GM13976 (cell line): Measurements from ENCODE around the gene OSBPL3.

ENCODE experiments used
- DNase-seq: peaks from one replicate; pipeline ENCODE4 v3.0.0; 2012; ENCODE audit warnings: low spot score
- in situ Hi-C: fragments of 300-500 bp; cut with MboI; formaldehyde crosslinking; loops from one replicate; pipeline ENCODE4 v1.12.0; 2022; ENCODE audit warnings: low sequenced_read_pairs, mixed read lengths, inconsistent platforms; ENCODE audit not compliant: unreplicated experiment
- TF ChIP-seq, protein P1 (sequence below): IDR thresholded peaks from 2 replicates; pipeline ENCODE4 v1.5.1; 2012; ENCODE audit warnings: borderline replicate concordance, mild to moderate bottlenecking; ENCODE audit not compliant: insufficient read depth; ENCODE audit errors: extremely low read depth, missing control alignments, control extremely low read depth

OSBPL3 gene, protein sequence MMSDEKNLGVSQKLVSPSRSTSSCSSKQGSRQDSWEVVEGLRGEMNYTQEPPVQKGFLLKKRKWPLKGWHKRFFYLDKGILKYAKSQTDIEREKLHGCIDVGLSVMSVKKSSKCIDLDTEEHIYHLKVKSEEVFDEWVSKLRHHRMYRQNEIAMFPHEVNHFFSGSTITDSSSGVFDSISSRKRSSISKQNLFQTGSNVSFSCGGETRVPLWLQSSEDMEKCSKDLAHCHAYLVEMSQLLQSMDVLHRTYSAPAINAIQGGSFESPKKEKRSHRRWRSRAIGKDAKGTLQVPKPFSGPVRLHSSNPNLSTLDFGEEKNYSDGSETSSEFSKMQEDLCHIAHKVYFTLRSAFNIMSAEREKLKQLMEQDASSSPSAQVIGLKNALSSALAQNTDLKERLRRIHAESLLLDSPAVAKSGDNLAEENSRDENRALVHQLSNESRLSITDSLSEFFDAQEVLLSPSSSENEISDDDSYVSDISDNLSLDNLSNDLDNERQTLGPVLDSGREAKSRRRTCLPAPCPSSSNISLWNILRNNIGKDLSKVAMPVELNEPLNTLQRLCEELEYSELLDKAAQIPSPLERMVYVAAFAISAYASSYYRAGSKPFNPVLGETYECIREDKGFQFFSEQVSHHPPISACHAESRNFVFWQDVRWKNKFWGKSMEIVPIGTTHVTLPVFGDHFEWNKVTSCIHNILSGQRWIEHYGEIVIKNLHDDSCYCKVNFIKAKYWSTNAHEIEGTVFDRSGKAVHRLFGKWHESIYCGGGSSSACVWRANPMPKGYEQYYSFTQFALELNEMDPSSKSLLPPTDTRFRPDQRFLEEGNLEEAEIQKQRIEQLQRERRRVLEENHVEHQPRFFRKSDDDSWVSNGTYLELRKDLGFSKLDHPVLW

DNA sequence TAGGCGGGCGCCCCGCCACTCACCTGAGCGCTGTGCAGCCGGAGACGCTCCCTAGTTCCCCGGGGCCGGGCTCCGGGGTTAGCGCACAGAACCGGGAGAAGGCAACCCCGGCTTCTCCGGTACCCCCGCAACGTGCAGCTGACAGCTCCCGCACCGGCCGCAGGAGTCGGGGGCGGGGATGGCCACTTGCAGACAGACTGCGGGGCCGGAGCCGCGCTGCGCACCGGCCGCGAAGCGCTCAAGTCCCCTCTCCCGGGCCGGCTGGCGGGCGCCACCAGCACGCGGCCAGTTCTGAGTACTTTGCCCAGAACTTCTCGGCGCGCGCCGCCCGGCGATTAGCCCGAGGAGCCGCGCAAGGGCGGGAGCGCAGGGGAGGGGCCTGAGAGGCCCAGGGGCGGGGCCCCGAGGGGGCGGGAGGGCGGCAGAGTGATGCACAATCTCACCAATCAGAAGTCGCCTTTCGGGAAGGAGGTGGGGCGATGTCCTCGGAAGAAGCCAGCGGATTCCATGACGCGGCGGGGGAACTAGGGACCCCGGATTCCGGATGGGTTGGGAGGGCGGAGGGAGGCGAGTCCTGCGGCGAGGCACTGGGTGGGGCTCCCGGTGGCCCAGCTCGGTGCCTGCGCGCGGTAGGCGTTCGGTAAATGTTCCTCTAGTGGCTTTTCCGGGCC is at the start of gene OSBPL3:
Gene OSBPL3 (minus strand): TSS at position 316 of the 671 bp plus-strand sequence. CDS start 87,706 bp downstream, outside the sequence.
- peak; percentile 96 for DNase-seq
- in situ Hi-C loops, result loop anchor here (10.0 kb wide), 2 partner anchors 85 to 155 kb away; no protein-coding TSS in a partner anchor
- TF ChIP-seq, protein P1, sequence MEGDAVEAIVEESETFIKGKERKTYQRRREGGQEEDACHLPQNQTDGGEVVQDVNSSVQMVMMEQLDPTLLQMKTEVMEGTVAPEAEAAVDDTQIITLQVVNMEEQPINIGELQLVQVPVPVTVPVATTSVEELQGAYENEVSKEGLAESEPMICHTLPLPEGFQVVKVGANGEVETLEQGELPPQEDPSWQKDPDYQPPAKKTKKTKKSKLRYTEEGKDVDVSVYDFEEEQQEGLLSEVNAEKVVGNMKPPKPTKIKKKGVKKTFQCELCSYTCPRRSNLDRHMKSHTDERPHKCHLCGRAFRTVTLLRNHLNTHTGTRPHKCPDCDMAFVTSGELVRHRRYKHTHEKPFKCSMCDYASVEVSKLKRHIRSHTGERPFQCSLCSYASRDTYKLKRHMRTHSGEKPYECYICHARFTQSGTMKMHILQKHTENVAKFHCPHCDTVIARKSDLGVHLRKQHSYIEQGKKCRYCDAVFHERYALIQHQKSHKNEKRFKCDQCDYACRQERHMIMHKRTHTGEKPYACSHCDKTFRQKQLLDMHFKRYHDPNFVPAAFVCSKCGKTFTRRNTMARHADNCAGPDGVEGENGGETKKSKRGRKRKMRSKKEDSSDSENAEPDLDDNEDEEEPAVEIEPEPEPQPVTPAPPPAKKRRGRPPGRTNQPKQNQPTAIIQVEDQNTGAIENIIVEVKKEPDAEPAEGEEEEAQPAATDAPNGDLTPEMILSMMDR, result peak; percentile 40

DNA sequence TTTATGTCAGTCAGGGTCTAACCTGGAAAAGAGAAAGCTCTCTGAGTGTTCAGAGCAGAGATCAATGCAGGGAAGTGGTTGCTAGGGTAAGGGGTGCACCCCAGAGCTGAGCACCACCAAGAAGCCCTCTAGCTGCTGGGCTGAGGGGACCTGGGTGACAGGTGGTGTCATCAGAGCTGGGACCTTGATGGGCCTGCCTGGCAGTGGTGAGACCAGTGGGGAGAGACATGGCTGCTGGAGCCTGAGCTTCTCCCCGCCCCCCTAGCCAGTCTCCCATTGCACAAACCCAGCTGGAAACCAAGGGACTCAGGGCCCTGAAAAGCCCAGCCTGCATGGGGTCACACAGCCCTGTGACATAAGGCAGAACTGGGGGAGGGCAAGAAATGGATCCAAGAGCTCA is 49.1 kb upstream of the OSBPL3 start:
- TF ChIP-seq, protein P1, result no peak
- in situ Hi-C loops, result no loop called here

DNA sequence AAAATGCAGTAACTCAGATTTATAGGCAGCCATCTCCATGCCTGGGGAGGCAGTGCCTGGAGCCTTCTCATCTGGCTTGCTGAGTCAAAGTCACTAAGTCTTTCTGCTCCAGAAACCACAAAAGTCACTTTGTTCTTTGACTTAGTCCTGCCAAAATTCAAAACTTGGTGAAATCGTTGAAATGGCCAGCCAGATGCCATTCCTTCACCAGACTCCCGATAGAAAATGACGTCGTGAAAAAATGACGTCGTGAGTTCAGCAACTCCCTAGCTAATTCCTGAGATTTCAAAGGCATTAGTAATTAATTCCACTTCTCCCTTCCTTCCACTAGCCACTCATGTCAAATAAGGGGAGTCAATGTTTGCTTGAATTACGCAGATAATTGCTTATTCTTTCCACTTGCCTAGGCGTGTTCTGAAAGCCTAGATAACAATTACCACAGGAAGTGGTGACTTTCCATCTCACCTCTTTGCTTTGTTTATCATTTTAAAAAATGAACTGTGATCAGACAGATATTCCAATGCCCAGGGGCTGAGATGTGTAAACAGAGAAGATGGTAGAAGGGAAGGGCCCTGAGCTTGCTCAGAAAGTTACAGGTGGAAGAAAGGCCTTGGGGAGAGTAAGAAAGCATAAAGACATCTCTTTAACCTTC is 48.5 kb upstream of the OSBPL3 start:
- in situ Hi-C loops, result no loop called here
- DNase-seq, result no peak
- TF ChIP-seq, protein P1, result no peak

More for the DNA sequence above, 49.1 kb upstream of the OSBPL3 start:
- no peak for DNase-seq

DNA sequence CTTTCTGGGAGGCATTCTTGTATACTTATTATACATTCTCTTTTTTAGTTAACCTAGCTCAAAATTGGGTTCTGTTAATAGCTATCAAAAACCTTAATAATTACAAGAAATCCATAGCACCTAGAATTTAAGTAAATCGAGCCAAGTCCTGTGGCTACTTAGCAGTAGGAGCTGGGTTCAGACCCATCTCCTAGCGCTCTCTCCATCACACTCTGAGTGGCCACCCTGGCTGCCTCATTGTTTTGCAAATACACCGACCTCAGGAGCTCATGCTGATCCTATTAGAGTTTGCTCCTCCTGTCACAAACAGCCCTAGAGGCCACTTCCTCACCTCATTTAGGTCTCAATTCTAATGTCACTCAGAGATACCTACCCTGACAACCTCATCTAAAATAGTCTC is 46.2 kb upstream of the OSBPL3 start:
- in situ Hi-C loops, result no loop called here
- TF ChIP-seq, protein P1, result no peak
- no peak for DNase-seq

DNA sequence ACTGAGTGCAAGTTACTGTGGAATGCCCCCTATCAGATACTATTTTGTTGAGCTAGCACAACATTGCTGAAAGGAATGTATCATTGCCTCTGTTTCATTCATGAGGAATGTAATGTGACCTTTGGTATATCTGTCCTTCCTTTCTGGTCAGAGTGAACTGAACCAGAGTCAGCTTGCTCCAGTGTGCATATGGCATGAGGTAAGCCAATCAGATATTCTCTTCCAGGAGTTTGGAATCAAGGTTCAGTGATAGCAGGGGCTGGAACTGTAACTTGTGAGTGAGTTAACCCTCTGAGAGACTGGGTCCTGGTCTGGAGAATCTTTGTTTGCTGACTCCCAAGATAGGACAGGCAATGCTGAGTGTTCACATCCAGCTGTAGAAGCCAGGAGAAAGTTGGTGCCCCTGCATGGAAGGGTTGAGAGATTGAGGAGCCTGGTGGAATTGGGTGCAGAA is 45.3 kb upstream of the OSBPL3 start:
- no peak for DNase-seq
- in situ Hi-C loops, result no loop called here
- TF ChIP-seq, protein P1, result no peak
